Type B pancreatic cell (in vitro differentiated cells): ENCODE data around the gene PAPLN. TPM values are rescaled to one million over a fixed set of nuclear protein-coding genes. Genes with fewer than 3 reads are reported as not detected.

Source experiments
- DNase-seq: peaks from one replicate; pipeline ENCODE4 v3.0.0; 2021; ENCODE audit warnings: mixed read lengths; ENCODE audit not compliant: unreplicated experiment; ENCODE audit errors: extremely low spot score
- H3K27ac Mint-ChIP-seq: 2 replicates; pipeline ENCODE4 v1.8.0; 2021; ENCODE audit warnings: mild to moderate bottlenecking, mixed read lengths
- H3K27me3 Mint-ChIP-seq: 2 replicates; pipeline ENCODE4 v1.8.0; 2021; ENCODE audit warnings: mixed read lengths
- H3K36me3 Mint-ChIP-seq: 2 replicates; pipeline ENCODE4 v1.8.0; 2021; ENCODE audit warnings: mixed read lengths
- H3K4me1 Mint-ChIP-seq: one replicate; pipeline ENCODE4 v1.8.0; 2021; ENCODE audit warnings: mixed read lengths; ENCODE audit not compliant: unreplicated experiment
- H3K4me3 Mint-ChIP-seq: 2 replicates; pipeline ENCODE4 v1.8.0; 2021; ENCODE audit warnings: mild to moderate bottlenecking, mixed read lengths
- H3K9me3 Mint-ChIP-seq: 2 replicates; pipeline ENCODE4 v1.8.0; 2021; ENCODE audit warnings: mixed read lengths
- total RNA-seq: library from RNA; stranded (reverse); gene quantifications from 2 replicates; pipeline ENCODE4 v1.2.1, GENCODE V29; 2021; ENCODE audit warnings: low replicate concordance
- TF ChIP-seq, protein P1 (sequence below): fragments of 200-600 bp; sonication (generic); conservative IDR thresholded peaks from 2 replicates; pipeline ENCODE4 v1.5.0; 2021; ENCODE audit warnings: antibody characterized with exemption, mild to moderate bottlenecking

The PAPLN gene
- total RNA-seq, 1 donor from 2014 or later = 0.99 TPM

DNA sequence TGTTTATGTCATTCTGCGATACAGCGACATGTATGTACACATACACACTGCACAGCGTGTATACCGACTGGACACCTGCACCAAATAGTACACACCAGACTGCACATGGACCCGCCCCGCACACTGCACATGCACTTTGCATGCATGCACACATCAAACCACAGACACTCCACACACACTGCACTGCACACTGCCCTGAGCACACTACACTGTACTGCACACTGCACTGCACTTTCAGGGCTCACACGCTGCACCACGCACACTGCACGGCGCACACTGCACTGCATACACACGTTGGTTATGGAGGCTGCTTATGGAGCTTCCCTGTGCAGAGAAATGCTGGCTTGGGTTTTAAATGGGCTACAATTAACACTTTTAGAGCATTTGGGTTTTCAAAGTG lies 1.6 kb downstream of the PAPLN start:
- TF ChIP-seq, protein P1, sequence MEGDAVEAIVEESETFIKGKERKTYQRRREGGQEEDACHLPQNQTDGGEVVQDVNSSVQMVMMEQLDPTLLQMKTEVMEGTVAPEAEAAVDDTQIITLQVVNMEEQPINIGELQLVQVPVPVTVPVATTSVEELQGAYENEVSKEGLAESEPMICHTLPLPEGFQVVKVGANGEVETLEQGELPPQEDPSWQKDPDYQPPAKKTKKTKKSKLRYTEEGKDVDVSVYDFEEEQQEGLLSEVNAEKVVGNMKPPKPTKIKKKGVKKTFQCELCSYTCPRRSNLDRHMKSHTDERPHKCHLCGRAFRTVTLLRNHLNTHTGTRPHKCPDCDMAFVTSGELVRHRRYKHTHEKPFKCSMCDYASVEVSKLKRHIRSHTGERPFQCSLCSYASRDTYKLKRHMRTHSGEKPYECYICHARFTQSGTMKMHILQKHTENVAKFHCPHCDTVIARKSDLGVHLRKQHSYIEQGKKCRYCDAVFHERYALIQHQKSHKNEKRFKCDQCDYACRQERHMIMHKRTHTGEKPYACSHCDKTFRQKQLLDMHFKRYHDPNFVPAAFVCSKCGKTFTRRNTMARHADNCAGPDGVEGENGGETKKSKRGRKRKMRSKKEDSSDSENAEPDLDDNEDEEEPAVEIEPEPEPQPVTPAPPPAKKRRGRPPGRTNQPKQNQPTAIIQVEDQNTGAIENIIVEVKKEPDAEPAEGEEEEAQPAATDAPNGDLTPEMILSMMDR = no peak
- peaks cover 85% of the 10 kb centered on the region for H3K27me3 Mint-ChIP-seq
- no peaks in the 10 kb centered on the region for H3K9me3 Mint-ChIP-seq
- no peak overlapping the region for H3K27ac Mint-ChIP-seq
- H3K4me3 Mint-ChIP-seq = peak overlapping the region; percentile 74
- H3K4me1 Mint-ChIP-seq = peaks cover 29% of the 10 kb centered on the region
- H3K36me3 Mint-ChIP-seq = no peaks in the 10 kb centered on the region
- no peak for DNase-seq

DNA sequence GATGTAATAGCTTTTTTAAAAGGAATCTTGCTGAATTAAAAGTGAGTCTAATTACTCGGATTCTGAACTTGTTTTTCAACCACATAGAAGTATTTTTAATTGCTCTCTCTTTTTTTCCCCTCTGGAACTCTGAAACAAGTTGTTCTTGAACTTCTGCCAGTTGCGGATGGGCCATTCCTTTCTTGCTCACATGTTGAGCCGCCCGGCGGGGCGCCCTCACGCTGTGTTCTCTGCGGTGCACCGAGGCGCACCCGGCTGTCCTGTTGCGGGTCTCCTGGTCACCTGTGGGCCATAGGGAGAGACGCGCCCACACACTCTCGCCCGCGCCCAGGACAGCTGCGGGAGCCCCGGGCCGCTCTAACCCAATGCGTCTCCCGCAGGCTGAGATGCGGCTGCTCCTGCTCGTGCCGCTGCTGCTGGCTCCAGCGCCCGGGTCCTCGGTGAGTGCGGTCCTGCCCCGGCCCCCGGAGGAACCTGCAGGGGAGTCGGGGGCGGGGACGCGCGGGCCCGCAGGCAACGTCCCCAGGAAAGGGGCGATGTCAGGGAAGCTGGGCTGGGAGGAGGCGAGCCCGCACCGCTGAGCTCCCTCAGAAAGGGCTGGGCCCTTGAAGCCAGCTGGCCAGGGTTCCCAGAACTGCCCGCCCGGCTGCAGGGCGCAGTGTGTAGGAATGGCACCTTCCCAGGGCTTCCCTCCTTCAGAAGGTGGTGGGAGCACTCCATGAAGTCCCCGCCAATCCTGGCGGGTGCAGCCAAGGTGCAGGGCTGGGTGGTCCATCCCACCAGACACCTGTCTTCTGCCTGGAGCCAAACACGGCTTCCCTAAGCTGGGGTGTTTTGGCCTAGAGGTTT lies 2.3 kb downstream of the PAPLN start:
- DNase-seq = no peak
- Mint-ChIP-seq H3K4me1 (peaks cover 29% of the 10 kb centered on the region), H3K27ac (no peak overlapping the region), H3K27me3 (peaks cover 79% of the 10 kb centered on the region), H3K9me3 (no peaks in the 10 kb centered on the region), H3K4me3 (peak overlapping the region; percentile 76), H3K36me3 (no peaks in the 10 kb centered on the region)
- TF ChIP-seq, protein P1 = no peak

DNA sequence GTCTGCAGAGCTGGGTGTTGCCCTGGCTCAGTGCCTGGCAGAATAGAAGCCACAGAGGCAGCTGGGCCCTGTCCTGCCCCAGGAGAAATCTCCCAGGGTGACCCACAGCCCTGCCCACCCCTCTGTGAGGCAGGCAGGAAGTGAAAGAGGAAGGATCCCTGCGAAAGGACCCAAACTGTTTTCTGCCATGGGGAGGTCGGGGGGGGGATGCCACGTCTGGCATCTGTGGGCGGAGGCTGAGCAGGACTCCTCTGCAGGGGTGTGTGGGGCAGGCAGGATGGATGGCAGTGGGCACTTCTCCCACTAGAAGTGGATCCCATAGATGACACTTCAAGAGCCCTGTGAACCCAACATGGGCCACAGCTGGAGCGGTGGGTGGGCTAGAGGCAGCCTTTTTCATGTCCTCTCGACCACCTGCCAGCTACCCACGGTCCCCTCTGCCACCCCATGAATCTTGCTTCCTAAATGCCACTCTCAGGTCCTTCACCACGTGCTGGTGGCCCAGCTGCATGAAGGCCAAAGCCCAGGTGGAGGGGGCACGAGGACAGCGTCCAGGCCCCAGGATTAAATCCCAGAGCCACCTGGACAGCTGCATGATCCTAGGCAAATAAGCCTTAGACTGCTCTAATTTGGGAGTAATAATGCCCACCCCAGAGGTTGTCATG lies 3.6 kb downstream of the PAPLN start:
- H3K4me1 Mint-ChIP-seq = peaks cover 21% of the 10 kb centered on the region
- no peak for DNase-seq
- TF ChIP-seq, protein P1 = no peak
- H3K9me3 Mint-ChIP-seq = no peaks in the 10 kb centered on the region
- no peak overlapping the region for H3K4me3 Mint-ChIP-seq
- H3K27ac Mint-ChIP-seq = no peak overlapping the region
- no peaks in the 10 kb centered on the region for H3K36me3 Mint-ChIP-seq
- peaks cover 70% of the 10 kb centered on the region for H3K27me3 Mint-ChIP-seq

DNA sequence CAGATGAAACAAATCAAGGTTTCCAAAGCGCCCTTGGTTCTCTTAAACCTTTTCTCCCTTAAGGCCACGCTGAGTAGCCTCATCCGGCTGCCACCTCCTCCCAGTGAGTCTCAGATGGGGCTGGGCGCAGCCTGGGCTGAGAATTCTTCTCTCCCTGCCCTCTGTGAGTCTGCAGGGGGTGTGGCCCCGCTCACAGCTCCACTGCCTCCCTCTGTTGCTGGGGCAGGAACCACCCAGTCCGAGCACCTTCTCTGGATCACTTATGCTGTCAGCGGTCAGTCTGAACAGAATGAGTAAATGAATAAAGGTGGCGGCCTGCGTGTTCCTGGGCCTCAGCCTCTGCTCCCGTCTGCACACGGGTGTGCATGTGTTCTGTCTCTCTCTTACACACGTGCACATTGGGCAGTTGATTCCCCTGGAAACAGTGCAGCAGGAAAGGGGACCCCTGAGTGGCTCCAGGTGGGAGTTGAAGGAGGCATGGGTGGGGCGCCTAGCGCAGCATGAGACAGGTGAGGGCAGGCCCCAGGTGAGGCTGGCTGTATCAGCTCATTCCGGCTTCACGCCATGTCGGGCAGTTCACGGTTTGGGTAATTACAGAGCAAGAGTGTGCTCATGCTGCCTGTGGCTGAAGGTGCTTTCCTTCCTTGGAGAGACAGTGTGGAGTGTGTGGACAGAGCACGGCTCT lies 4.3 kb downstream of the PAPLN start:
- Mint-ChIP-seq H3K4me3 (peak overlapping the region; percentile 56), H3K9me3 (no peaks in the 10 kb centered on the region), H3K27me3 (peaks cover 66% of the 10 kb centered on the region), H3K36me3 (no peaks in the 10 kb centered on the region), H3K4me1 (peaks cover 18% of the 10 kb centered on the region), H3K27ac (no peak overlapping the region)
- DNase-seq = no peak
- TF ChIP-seq, protein P1 = no peak

DNA sequence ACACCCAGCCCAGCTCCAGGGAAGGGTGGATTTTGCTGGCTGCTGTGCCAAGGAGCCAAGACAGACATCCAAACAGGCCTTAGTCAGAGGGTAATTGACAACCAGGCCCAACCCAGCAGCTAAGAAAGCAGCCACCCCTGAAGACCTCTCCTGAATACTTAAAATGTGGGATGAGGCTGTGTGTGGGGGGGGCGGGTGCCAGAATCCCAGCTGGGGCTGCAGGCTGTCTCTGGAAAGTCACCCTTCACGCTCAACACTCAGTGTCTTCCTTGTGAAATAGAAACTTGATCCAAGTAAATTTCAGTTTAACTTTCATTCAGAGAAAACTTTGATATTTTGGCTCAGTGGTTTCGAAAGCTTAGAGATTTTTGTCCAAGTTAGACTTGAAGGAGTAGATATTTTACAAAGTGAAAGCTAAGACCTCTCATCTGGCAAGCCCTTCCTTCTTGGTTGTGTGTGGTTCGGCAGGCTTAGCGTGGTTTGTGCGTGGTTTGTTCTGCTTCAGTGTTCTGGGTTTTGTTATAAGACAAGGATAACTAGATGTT lies 5.1 kb downstream of the PAPLN start:
- Mint-ChIP-seq H3K4me1 (peaks cover 13% of the 10 kb centered on the region), H3K36me3 (no peaks in the 10 kb centered on the region), H3K27me3 (peaks cover 66% of the 10 kb centered on the region), H3K4me3 (no peak overlapping the region), H3K9me3 (no peaks in the 10 kb centered on the region), H3K27ac (no peak overlapping the region)
- no peak for DNase-seq
- TF ChIP-seq, protein P1 = no peak
